GM19397 (cell line): ENCODE results near the gene ATP2B3.
A peak's percentile ranks its signal among the peaks of the same experiment; 100 is the strongest.

Experiments used
- ATAC-seq: cut with Tn5 transposase; IDR thresholded peaks from one replicate; pipeline ENCODE4 v1.9.1; 2021; ENCODE audit warnings: mild to moderate bottlenecking, moderate library complexity; ENCODE audit not compliant: unreplicated experiment

Gene ATP2B3

DNA sequence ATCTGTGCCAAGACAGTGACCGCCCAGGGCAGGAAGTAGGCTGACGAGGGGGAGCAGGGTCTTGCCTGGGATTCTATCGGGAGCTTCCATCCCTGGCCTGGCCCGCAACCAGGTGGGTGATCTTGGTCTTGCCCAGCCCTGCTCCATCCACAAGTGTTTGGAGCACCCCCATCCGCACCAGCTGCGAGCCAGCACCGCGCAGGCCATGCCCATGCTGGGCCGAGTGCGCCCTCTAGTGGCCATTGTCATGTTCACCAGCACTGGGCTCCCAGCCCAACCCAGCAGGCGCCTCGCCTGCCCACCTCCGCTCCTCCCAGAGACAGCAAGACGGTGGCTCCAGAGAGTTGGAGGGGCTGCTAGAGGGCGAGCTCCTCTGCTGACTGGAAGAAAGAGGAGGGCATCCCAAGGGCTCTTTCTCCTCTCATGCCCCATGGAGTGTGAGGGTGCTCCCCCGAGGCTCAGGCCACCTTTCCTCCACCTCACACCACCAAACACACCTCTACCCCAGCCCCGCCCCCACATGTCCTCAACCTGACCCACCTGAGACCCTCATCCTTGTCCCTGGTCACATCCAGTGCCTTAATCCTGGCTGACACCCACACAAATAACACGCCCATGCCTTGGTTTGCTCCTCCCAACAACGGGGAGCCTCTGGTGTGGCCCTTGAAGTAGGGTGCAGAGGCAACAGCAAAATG, 9.8 kb upstream of the ATP2B3 start:
- peak; percentile 93 for ATAC-seq

DNA sequence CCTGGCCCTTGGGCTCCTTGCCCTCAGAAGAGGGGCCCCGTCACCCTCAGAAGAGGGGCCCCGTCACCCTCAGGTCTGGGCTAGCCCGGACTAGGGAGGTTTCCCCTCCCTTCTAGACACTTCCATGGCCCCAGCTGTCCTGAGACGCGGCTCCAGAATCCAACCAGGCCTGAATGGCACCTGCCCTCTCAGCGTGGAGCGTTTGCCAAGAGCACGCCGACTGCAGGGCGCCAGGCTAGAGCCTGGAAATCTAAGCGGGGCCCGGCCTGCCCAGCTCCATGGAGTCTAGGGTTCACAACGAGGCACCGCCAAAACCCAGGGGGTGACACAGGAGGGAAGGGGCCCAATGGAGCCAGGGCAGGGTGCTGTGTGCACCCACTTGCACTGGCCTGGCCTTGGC, 7.8 kb upstream of the ATP2B3 start:
- ATAC-seq = no peak

DNA sequence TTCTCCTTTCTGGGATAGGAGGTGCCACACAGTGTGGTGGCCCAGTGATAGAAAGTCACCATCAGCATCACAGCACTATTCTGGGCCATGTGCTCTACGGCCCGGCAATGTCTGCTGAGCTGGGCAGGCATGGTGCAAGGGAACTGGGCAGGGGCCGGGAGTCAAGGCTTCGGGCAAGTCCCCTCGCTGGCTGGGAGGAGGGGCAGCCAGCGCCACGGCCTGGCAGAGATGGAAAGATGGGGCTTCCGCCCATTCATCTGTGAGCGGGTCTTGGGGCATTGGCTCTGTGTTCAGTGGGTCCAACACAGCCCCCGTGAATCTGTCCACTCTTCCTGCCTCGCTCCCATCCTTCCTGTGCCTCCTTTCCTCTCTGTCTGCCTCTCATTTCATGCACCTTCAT, 7.1 kb upstream of the ATP2B3 start:
- no peak for ATAC-seq

DNA sequence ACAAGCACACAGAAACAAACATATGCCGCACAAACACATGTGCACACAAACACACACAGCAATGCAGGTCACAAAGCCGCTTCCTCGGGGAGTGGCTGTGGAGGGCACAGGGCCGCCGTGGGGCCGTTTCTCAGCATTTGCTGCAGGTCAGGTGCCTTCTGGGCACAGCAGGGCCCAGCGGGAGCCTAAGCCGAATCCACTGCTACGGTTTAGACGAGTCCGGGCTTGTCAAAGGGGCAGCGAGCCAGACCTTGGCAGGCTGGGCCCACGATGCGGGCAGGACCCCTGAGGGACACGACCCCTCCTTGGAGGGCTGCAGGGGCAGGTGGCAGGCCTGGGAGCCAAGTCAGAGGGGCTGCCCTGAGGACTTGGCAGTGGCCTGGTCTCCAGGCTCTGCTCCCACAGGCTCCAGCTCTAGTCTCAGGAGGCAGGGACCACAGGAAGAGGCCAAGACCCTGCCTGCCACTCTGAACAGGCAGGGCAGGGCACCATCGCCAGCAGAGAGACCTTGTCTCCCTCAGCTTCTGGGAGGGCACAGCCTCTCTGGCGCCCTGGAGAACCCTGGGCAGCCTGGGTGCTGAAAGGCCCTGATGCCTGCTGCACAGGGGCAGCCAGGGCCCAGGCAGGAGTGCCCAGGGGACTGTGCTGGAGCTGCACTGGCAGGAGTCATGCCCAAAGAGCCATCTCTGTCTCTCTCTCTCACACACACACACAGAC, 5.5 kb upstream of the ATP2B3 start:
- no peak for ATAC-seq

GRCh38 chrX:153512501-153512893, 4.9 kb upstream of the ATP2B3 start:
- ATAC-seq = no peak

DNA sequence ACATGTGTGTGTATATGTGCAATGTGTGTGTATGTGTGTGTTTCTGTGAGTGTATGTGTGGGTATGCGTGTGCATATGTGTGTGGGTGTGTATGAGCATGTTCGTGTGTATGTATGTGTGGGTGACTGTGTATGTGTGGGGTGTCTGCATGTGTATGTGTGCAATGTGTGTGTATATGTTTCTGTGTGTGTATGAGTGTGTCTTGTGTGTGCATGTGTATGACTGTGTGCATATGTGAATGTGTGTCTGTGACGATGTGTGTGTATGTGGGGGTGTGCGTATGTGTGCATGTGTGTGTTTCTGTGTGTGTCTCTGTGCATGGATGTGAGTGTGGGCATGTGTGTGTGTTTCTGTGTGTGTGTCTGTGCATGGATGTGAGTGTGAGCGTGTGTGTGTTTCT, 4.2 kb upstream of the ATP2B3 start:
- ATAC-seq = no peak

DNA sequence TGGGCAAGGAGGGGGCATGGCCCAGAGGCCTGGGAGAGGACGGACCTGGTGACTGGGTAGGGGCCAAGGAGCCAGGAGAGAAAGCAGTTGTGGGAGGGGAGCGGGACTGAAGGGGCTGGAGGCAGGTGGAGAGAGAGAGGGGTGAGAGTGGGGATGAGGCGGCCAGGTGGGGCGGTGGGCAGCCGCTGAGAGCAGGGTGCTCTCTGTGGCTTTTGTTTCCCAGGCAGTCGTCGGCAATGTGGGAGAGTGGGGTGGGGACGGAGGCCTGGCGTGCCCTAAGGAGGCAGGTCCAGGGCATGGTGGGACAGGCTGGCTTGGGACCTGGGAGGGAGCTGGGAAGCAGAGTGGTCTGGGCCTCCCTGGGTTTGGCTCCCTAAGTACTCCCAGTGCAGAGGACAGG, 3.2 kb upstream of the ATP2B3 start:
- no peak for ATAC-seq

DNA sequence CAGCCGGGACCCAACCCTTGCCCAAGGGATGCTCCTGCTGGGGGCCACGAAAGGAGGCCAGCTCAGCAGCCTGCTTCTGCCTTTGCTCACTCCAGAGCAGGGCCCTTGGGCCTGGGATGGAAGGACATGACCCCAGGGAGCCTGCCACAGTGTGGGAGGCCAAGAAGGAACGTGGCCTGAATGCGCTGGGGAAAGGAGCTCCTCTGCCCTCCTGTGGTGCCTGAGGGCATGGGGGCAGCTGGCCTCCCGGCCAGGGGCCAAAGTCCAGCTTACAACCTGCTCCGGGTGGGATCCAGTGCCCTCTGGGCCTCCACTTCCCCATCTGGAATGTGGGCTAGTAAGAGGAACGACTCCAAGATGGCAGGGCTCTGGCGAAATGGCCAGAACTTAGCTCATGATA, 2.0 kb upstream of the ATP2B3 start:
- no peak for ATAC-seq

- no peak for ATAC-seq
These were observed 1.4 kb upstream of the ATP2B3 start for GRCh38 chrX:153516073-153516472.

DNA sequence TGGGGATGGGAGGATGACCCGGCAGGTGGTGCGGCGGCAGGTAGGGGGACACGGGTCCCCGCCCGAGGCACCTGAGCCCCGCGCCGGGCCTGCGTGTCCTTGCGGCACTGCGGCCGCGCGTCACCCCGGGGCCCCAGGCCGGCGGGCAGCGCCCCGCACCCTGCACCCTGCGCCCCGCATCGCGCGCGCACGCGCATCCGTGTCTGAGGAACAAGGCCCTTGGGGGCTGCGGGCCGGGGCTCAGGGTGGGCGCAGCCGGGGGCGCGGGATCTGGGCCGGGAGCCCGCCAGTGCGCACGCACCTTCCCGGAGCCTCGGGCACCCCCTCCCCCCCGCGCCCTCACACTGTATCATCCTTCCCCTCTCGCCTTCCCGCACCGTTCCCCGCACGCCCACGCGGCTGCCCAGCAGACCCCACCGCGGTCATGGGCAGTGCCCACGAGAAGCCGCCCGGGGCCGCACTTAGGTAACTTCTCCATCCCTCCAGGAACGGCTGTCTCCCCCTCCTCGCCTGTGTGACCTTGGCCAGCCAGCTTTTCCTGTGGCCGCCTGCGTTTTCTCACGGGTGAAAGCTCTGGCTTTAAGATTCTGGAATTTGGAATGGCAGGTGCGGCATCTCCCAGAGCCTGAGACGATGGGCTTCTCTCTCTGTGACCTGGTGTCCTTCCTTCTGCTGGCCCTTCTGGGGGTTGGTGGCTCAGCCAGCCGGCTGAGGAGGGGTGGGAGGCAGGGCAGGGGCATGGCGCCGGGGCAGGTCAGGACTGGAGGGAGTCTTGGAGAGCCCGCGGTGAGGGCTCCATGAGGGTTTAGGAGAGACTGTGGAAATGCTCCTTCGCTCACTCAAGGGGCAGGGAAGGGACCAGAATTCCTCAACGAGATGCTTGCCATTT, 748 bp downstream of the ATP2B3 start:
- ATAC-seq = no peak

DNA sequence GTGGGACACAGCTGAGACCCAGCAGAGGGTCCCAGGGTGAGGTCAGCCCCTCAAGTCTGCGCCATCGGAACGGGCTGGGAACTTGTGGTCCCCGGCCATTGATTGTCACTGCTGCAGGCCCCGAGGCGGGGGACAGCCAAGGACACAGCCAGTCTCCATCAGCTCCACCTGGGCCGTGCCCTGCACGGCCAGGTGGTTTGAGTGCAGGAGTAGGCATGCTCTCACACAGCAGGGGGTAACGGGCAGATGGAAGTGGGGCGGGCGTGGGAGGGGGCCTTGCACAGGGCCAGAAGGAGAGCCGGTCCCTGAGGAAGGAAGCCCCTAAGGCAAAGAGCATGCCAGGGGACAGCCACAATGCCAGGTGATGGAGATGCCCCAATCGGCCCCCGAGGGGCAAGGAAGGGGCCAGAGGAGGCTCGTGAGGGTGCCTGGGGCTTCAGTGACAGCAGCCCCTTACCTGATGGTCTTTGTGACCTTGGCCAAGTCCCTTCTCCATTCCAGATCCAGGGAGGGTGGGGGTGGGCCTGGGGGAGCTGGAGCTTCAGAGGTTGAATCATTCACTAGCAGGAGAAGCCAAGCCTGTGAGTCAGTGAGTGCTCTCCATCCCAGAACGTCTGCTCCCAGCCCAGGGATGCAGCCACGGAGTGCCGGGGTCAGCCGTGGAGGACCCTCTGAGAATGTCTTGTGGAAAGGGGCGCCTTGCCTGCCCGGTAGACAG, 2.3 kb downstream of the ATP2B3 start:
- no peak for ATAC-seq

DNA sequence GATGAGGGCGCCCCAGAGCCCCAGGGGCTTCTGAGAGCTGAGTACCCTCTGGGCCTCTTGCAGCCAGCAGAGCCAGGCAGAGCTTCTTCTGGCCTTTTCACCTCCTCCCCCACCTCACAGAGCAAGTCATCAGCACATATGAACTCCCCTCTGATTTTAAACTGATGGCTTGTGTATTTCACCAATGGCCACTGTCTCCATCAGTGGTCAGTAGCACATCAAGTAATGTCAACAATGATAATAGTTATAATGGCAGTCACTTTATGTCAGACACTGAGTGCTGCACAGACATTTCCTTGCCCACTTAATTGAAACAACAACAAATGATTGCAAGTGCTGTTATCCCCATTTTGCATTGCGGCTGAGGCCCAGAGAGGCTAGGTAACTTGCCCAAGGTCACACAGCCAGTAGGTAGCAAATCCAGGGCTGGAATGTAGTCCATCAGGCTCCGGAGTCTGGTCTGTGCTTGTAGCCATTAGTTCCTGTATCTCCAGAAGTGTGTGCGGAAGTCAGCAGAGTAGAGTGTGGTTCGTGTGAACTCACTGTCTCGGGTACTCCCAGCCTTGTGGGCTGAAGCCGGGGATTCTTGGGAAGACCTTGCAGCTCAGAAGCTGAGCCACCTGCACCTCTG, 3.0 kb downstream of the ATP2B3 start:
- no peak for ATAC-seq

DNA sequence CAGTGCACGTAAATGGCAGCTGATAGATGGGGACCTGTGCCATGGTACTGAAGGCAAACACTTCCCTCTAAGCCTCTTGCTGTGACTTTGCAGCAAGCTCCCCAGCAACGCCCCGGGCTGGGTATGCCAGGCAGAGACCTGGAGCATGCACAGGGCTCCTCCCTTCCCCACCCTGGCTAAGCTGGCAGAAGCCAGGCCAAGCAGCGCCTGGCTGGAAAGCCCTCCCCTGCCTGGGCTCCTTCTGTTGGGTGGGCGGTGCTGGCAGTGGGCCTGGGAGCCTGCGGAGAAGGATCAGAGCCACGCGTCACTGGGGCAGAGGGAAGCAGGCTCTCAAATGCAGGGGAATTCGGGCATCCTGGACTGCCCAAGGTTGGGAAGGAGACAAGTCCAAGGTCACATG, 3.6 kb downstream of the ATP2B3 start:
- ATAC-seq = no peak

DNA sequence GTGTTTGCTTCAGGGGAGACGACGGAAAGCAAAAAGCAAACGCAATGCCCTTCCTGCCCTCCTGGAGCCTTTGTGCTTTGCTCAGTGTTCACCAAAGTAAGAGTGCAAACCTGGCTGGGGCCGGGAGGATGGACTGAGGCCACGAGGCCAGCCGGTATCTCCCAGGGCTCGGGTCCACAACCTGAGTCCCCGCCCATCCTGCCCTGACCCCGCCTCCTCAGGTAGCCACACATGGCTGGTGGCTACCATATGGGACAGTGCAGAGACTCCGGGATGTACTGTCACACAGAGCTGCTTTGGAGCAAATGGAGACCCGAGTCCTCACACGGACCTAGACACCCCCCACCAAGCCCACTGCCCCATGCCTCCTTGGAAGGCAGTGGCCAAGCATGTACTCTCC, 4.8 kb downstream of the ATP2B3 start:
- ATAC-seq = no peak

- ATAC-seq = no peak
These were observed 5.8 kb downstream of the ATP2B3 start for GRCh38 chrX:153523269-153523668.

DNA sequence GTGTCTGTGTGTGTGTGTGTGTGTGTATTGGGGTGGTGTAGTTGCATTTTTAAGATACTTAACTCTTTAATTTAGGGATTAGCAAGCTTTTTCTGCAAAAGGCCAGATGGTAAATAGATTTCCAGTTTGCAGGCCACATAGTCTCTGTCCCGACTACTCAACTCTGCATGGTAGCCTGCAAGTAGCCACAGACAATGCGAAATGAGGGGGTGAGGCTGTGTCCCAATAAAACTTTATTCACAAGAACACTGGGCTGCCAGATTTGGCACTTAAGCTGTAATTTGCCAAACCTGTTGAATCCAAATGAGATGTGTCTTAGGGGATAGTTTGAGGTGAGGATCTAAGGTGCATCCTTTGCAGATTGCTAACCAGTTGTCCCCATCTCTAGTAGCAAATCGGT, 6.8 kb downstream of the ATP2B3 start:
- no peak for ATAC-seq

DNA sequence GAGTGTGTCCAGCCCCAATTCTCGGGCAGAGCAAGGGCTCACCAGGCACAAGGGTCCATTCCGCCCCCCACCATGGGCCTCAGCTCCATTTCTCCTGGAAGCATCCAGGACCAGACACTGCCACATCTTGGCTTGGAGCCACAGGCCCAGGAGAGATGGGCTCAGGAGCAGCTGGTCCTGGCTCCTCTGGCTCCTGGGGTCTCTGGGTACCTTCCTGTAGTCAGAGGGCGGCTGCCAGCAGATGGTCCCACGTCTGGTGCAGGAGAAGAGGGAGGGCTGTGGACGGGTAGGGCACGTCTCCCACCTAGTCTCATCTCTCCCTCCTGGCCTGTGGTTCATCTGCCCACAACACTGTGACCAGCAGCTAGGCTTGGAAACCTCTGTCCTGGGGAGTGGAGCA, 8.0 kb downstream of the ATP2B3 start:
- ATAC-seq = no peak

- ATAC-seq = no peak
These were observed 8.6 kb downstream of the ATP2B3 start for GRCh38 chrX:153526042-153526441.

- ATAC-seq = no peak
These were observed 9.4 kb downstream of the ATP2B3 start for GRCh38 chrX:153526801-153527200.

DNA sequence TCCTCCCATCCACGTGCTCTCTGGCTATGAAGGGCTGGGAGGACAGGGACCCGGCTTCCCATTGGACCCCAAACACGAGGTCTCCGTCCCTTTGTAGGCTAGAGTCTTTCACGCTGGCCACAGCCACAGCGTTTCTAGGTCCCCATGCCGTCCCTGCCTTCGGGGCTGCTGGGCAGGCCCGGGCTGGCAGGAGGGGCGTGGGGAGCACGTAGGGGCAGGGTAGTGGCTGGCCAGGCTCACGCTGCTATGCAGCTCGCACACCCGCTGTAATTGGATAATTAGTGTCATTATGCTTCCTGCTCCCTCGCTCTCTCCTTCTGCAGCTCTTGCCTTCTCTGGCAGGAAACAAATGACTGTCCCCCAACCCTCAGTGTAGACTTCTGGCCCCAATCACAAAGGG, 9.8 kb downstream of the ATP2B3 start:
- ATAC-seq = no peak
